AG09309 (cell line): ENCODE data around the gene CABLES1.
"Not testable (repeated sequence)": the region's sequence is repeated elsewhere in the genome, so short reads cannot be mapped to it uniquely, and the experiment has no call there.

Experiments
- DNase-seq: peaks from one replicate; pipeline ENCODE4 v3.0.0-alpha.2; 2010; ENCODE audit warnings: low read depth
- H3K4me3 ChIP-seq: 2 replicates; pipeline ENCODE4 v1.5.1; 2011; ENCODE audit warnings: mild to moderate bottlenecking, low read depth, low read length, moderate library complexity; ENCODE audit not compliant: control insufficient read depth
- TF ChIP-seq, protein P1 (sequence below): IDR thresholded peaks from 2 replicates; pipeline ENCODE4 v1.5.1; 2011; ENCODE audit warnings: mild to moderate bottlenecking, low read depth, low read length, inconsistent platforms; ENCODE audit not compliant: insufficient read depth, control insufficient read depth; ENCODE audit errors: missing control alignments

CABLES1 gene

DNA sequence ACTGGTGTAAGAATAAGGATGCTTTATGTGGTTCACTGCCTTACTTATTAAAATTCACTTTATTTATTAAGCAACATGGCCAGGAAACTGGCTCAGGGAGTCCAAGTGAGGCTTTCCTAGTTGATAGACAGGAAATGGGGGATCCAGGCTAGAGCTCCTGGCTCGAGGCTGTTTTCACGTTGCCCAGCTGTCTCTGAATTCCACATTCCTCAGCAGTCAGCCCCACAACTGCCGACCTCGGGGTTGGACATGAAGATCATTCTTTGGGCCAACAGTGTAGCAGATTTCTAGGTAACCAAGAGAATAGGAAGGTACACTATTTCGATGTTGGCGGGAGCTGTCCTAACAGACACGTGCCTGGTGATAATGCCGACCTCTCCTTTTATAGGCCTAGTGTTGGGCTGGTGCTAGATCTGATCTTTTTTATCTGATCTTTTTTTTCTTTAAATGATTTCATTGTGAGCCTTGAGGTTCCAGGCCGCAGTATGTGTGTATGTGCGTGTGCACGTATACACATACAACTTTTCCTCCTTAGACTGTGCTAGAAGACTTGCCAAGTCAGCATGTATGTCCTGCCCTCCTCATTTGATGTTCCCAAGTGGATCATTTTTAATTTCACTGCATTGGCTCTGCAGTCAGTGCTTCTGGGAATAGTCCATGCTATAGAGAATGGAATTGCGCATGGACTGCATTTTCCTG lies 103.5 kb downstream of the CABLES1 start:
- TF ChIP-seq, protein P1, sequence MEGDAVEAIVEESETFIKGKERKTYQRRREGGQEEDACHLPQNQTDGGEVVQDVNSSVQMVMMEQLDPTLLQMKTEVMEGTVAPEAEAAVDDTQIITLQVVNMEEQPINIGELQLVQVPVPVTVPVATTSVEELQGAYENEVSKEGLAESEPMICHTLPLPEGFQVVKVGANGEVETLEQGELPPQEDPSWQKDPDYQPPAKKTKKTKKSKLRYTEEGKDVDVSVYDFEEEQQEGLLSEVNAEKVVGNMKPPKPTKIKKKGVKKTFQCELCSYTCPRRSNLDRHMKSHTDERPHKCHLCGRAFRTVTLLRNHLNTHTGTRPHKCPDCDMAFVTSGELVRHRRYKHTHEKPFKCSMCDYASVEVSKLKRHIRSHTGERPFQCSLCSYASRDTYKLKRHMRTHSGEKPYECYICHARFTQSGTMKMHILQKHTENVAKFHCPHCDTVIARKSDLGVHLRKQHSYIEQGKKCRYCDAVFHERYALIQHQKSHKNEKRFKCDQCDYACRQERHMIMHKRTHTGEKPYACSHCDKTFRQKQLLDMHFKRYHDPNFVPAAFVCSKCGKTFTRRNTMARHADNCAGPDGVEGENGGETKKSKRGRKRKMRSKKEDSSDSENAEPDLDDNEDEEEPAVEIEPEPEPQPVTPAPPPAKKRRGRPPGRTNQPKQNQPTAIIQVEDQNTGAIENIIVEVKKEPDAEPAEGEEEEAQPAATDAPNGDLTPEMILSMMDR, result no peak
- DNase-seq, result no peak

DNA sequence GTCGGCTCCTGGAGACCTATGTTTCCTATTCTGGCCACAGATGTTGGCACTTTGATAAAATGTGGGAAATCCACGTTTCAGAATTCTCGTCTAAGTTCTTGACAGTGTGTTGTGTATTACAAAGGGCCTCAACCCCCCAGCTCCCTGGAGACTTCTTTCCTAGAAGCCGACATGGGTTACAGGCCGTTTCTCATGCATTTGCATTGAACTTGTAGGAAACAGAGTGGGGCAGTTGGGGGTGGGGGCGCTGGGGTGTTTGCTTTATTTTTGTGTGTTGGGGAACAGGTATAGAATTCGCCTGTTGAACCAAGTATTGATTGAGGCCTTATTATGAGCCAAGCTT lies 104.0 kb downstream of the CABLES1 start:
- DNase-seq, result no peak
- no peak overlapping the region for H3K4me3 ChIP-seq
- TF ChIP-seq, protein P1, result no peak

More for the DNA sequence above, 103.5 kb downstream of the CABLES1 start:
- no peak overlapping the region for H3K4me3 ChIP-seq

DNA sequence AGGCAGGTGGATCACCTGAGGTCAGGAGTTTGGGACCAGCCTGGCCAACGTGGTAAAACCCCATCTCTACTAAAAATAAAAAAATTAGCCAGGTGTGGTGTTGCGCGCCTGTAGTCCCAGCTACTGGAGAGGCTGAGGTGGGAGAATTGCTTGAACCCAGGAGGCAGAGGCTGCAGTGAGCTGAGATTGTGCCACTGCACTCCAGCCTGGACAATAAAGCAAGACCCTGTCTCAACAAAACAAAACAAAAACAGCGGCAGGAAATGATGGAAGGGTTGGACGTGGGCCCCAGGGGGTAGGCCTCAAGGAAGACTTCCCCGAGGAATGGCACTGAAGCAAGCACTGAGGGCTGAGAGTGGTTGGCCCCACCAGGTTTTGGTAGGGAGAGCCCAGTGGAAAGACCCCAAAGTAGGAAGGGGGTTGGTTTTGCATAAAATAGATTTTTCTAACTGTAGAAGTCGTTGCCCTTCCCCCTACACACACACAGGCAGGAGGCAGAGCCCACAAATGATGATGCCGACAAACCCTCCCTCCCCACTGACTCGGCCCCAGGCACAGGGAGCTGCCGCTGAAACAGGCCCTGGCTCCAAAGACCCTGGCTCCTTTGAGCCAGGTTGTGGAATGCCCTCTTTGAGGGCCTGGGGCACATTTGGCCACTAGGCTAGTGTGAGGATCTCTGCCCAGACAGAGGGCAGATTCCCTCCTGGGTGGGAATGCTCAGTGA lies 104.8 kb downstream of the CABLES1 start:
- H3K4me3 ChIP-seq, result no peak overlapping the region
- DNase-seq, result no peak

GRCh38 chr18:23240609-23240930 lies 105.3 kb downstream of the CABLES1 start:
- TF ChIP-seq, protein P1, result no peak
- no peak for DNase-seq
- H3K4me3 ChIP-seq, result no peak overlapping the region

More for the DNA sequence above, 104.8 kb downstream of the CABLES1 start:
- TF ChIP-seq, protein P1, result no peak

- H3K4me3 ChIP-seq, DNase-seq: not testable (repeated sequence)
These were observed 106.7 kb downstream of the CABLES1 start for GRCh38 chr18:23241833-23242496.

GRCh38 chr18:23243178-23243577 lies 107.9 kb downstream of the CABLES1 start:
- no peak overlapping the region for H3K4me3 ChIP-seq
- TF ChIP-seq, protein P1, result no peak
- DNase-seq, result no peak

GRCh38 chr18:23243816-23244215 lies 108.5 kb downstream of the CABLES1 start:
- no peak for DNase-seq
- TF ChIP-seq, protein P1, result no peak

More at GRCh38 chr18:23243816-23244215, 108.5 kb downstream of the CABLES1 start:
- H3K4me3 ChIP-seq, result no peak overlapping the region
